K562 (cell line): ENCODE data around the gene NHSL2. TPM values are rescaled to one million over a fixed set of nuclear protein-coding genes. Genes with fewer than 3 reads are reported as not detected.

ENCODE experiments used
- ATAC-seq: fragments of 200-7000 bp; cut with Tn5 transposase; 3 replicates; pipeline ENCODE4 v1.9.1; 2020; ENCODE audit warnings: moderate library complexity
- BruUV-seq: library from RNA; stranded (reverse); fragments of 400-500 nt; replicated peaks from 2 replicates; lab custom pipeline; 2021; lab: Mats Ljungman, UMichigan
- CTCF ChIA-PET: fragments of 300-600 bp; formaldehyde crosslinking; extraction: SDS; loops from one replicate; lab custom pipeline; 2021; ENCODE audit warnings: low intra/inter-chr PET ratio; lab: Yijun Ruan, JAX
- POLR2A ChIA-PET: fragments of 300-600, 350-650 bp; sonication (Branson Sonifier 250); formaldehyde crosslinking; extraction: SDS; loops from one replicate; lab custom pipeline; 2021; ENCODE audit warnings: antibody characterized with exemption, inconsistent platforms; lab: Yijun Ruan, JAX
- DNase-seq, 4 experiments: peaks; one replicate each; pipeline versions ENCODE4 v3.0.0 to v3.0.0-alpha.2; 2011 to 2018; ENCODE audit warnings: low spot score in 3 of 4, mixed read lengths in 3 of 4; ENCODE audit errors: extremely low read depth in 1 of 4
- FAIRE-seq: peaks from 2 replicates; lab custom pipeline; 2011; peaks lifted over from hg19 to GRCh38; lab: Jason Lieb, UNC
- H2AFZ ChIP-seq: 2 replicates; pipeline ENCODE4 v1.6.0; 2011; ENCODE audit warnings: low read depth, low read length, control low read depth, inconsistent platforms
- H3K27ac ChIP-seq: fragments of 200-600 bp; 3 replicates; pipeline ENCODE4 v1.8.0; 2011; ENCODE audit warnings: low read depth, mild to moderate bottlenecking, control low read depth, inconsistent platforms, low read length, moderate library complexity, mixed read lengths; ENCODE audit errors: extremely low read depth
- H3K27me3 ChIP-seq, 2 experiments: fragments of 300-600 bp in 1 of 2; 2 replicates in 1 of 2; 3 replicates in 1 of 2; pipeline versions ENCODE4 v1.6.0 to v1.8.0; 2011; ENCODE audit warnings: inconsistent platforms in 2 of 2, low read length in 2 of 2, mild to moderate bottlenecking in 1 of 2, mixed read lengths in 1 of 2, moderate library complexity in 1 of 2; ENCODE audit not compliant: control insufficient read depth in 2 of 2, insufficient read depth in 2 of 2
- H3K36me3 ChIP-seq: fragments of 300-600 bp; 3 replicates; pipeline ENCODE4 v1.8.0; 2011; ENCODE audit warnings: mild to moderate bottlenecking, low read length, inconsistent platforms; ENCODE audit not compliant: control insufficient read depth, insufficient read depth
- H3K4me1 ChIP-seq, 2 experiments: fragments of 200-600 bp in 1 of 2; replicated peaks in 1 of 2; 2 replicates in 1 of 2; 3 replicates in 1 of 2; pipeline versions ENCODE4 v1.5.1 to v1.8.0; 2011; ENCODE audit warnings: inconsistent platforms in 2 of 2, low read length in 2 of 2, mild to moderate bottlenecking in 1 of 2, mixed read lengths in 1 of 2, moderate library complexity in 1 of 2; ENCODE audit not compliant: control insufficient read depth in 2 of 2, insufficient read depth in 2 of 2
- H3K4me2 ChIP-seq: 2 replicates; pipeline ENCODE4 v1.6.1; 2011; ENCODE audit warnings: low read length, control low read depth, inconsistent platforms, mixed read lengths; ENCODE audit not compliant: insufficient read depth
- H3K4me3 ChIP-seq: fragments of 200-600 bp; sonication (generic), shearing (Covaris generic); 2 replicates; pipeline ENCODE4 v1.5.1; 2016; ENCODE audit warnings: control low read depth, inconsistent platforms
- H3K79me2 ChIP-seq: fragments of 200-600 bp; 3 replicates; pipeline ENCODE4 v1.8.0; 2011; ENCODE audit warnings: low read length, inconsistent platforms; ENCODE audit not compliant: control insufficient read depth, insufficient read depth
- H3K9ac ChIP-seq, 2 experiments: 2 replicates each; pipeline versions ENCODE4 v1.6.0 to v1.6.1; 2011; ENCODE audit warnings: low read depth in 2 of 2, low read length in 2 of 2, control low read depth in 1 of 2, inconsistent platforms in 1 of 2, mild to moderate bottlenecking in 1 of 2, mixed read lengths in 1 of 2; ENCODE audit not compliant: insufficient read depth in 1 of 2
- H3K9me1 ChIP-seq: one replicate; pipeline ENCODE4 v1.6.0; 2011; ENCODE audit warnings: inconsistent platforms, mild to moderate bottlenecking, low read length, moderate library complexity; ENCODE audit not compliant: control insufficient read depth, insufficient read depth
- H3K9me3 ChIP-seq: replicated peaks from 2 replicates; pipeline ENCODE4 v1.5.1; 2011; ENCODE audit warnings: low read depth, low read length, inconsistent platforms; ENCODE audit not compliant: control insufficient read depth, insufficient read depth
- H4K20me1 ChIP-seq: replicated peaks from 2 replicates; pipeline ENCODE4 v1.6.1; 2011; ENCODE audit warnings: low read length, inconsistent platforms, mixed read lengths; ENCODE audit not compliant: control insufficient read depth, insufficient read depth
- CC2D1A ChIP-seq: fragments of 450-650 bp; IDR thresholded peaks from 2 replicates; pipeline ENCODE4 v1.6.1; 2017; ENCODE audit warnings: mild to moderate bottlenecking
- CSDE1 ChIP-seq, 2 experiments: fragments of 450-650 bp; IDR thresholded peaks; 2 replicates each; pipeline ENCODE4 v1.6.1; 2016; ENCODE audit warnings: mild to moderate bottlenecking in 1 of 2
- ETS2 ChIP-seq: IDR thresholded peaks from 2 replicates; pipeline ENCODE4 v1.6.1; 2016; ENCODE audit warnings: borderline replicate concordance, missing genetic modification characterization, mild to moderate bottlenecking, moderate library complexity, missing compliant biosample characterization; ENCODE audit not compliant: poor library complexity, severe bottlenecking
- KLF13 ChIP-seq: fragments of 450-650 bp; IDR thresholded peaks from 2 replicates; pipeline ENCODE4 v1.6.1; 2016; ENCODE audit warnings: missing genetic modification characterization, low read depth, mild to moderate bottlenecking, missing compliant biosample characterization, moderate library complexity, borderline replicate concordance
- MAX ChIP-seq: sonication (generic); formaldehyde crosslinking; IDR thresholded peaks from 2 replicates; pipeline ENCODE4 v1.9.0; 2022; ENCODE audit warnings: mild to moderate bottlenecking, missing genetic modification reagents
- PHF21A ChIP-seq: fragments of 450-650 bp; IDR thresholded peaks from 2 replicates; pipeline ENCODE4 v1.6.1; 2017; ENCODE audit warnings: low read depth, borderline replicate concordance
- PHTF2 ChIP-seq: fragments of 250-450 bp; sonication (Bioruptor Pico); IDR thresholded peaks from 2 replicates; pipeline ENCODE4 v1.5.0; 2021; ENCODE audit warnings: mild to moderate bottlenecking
- PRMT5 ChIP-seq: sonication (generic); formaldehyde crosslinking; IDR thresholded peaks from 2 replicates; pipeline ENCODE4 v1.5.0; 2020; ENCODE audit warnings: missing genetic modification reagents
- RBM17 ChIP-seq: fragments of 200-400 bp; formaldehyde crosslinking; IDR thresholded peaks from 2 replicates; pipeline ENCODE4 v1.6.1; 2017; ENCODE audit warnings: low read depth, mild to moderate bottlenecking, low read length, borderline replicate concordance
- RNF2 ChIP-seq: sonication (generic); IDR thresholded peaks from 2 replicates; pipeline ENCODE4 v1.6.1; 2016
- SNAPC5 ChIP-seq: fragments of 250-450 bp; sonication (Bioruptor Pico); IDR thresholded peaks from 2 replicates; pipeline ENCODE4 v1.8.0; 2021; ENCODE audit warnings: moderate library complexity, mild to moderate bottlenecking, inconsistent platforms
- SRSF7 ChIP-seq: fragments of 200-400 bp; formaldehyde crosslinking; optimal IDR thresholded peaks from 2 replicates; pipeline ENCODE3; 2017; ENCODE audit warnings: mild to moderate bottlenecking, low read depth, low read length
- TAF9B ChIP-seq: fragments of 450-650 bp; IDR thresholded peaks from 2 replicates; pipeline ENCODE4 v1.6.1; 2018; ENCODE audit warnings: mild to moderate bottlenecking; ENCODE audit not compliant: partially characterized antibody
- ZFP30 ChIP-seq: fragments of 250-450 bp; sonication (Bioruptor Pico); IDR thresholded peaks from 2 replicates; pipeline ENCODE4 v1.8.0; 2022; ENCODE audit warnings: moderate library complexity, mild to moderate bottlenecking, inconsistent platforms, borderline replicate concordance
- ZNF253 ChIP-seq: fragments of 250-450 bp; sonication (Bioruptor Pico); conservative IDR thresholded peaks from 2 replicates; pipeline ENCODE4 v1.6.1; 2021; ENCODE audit warnings: mild to moderate bottlenecking
- ZNF41 ChIP-seq: fragments of 250-450 bp; sonication (Bioruptor Pico); conservative IDR thresholded peaks from 2 replicates; pipeline ENCODE4 v1.4.0; 2020; ENCODE audit warnings: mild to moderate bottlenecking
- ZNF707 ChIP-seq: fragments of 250-450 bp; sonication (Bioruptor Pico); conservative IDR thresholded peaks from 2 replicates; pipeline ENCODE4 v1.8.0; 2022; ENCODE audit warnings: inconsistent platforms, mild to moderate bottlenecking, moderate library complexity
- ZSCAN32 ChIP-seq: fragments of 450-650 bp; formaldehyde crosslinking; IDR thresholded peaks from 2 replicates; pipeline ENCODE4 v1.4.0; 2020; ENCODE audit warnings: mild to moderate bottlenecking, moderate library complexity
- WGBS: fragments of 100-300 bp; shearing (Covaris generic); methylation state at CpG from one replicate; pipeline ENCODE4 v1.1.6; 2016; ENCODE audit warnings: low coverage, mixed read lengths; ENCODE audit not compliant: insufficient coverage; ENCODE audit errors: missing lambda C conversion rate; 5-methylcytosine and 5-hydroxymethylcytosine counted together
- in situ Hi-C: fragments of 300-500 bp; cut with MboI; formaldehyde crosslinking; loops from 4 replicates; pipeline ENCODE4 v1.15.0; 2018; ENCODE audit warnings: inconsistent platforms, mixed read lengths
- intact Hi-C: fragments of 100-400 bp; cut with micrococcal nuclease; formaldehyde crosslinking; loops from 2 replicates; pipeline ENCODE4 v1.14.2; 2022
- polyA plus RNA-seq, 8 experiments: library from polyadenylated mRNA; depleted of rRNA in 4 of 8; stranded (reverse) in 5 of 8; unstranded in 3 of 8; fragments of >200 nt; fragmentation: Nextera tagmentation in 2 of 8; fragmentation: Illumina TruSeq in 1 of 8; extraction: Ambion mirVana in 2 of 8; extraction: Trizol in 1 of 8; gene quantifications; 2 replicates each; pipeline versions ENCODE4 v1.2.1 to v1.2.3, GENCODE V29; 2011 to 2014; ENCODE audit warnings: inconsistent platforms in 1 of 8, missing spikeins in 1 of 8
- total RNA-seq, 7 experiments: library from RNA; depleted of rRNA in 6 of 7; stranded (reverse); fragments of >200 nt in 6 of 7; fragmentation: Illumina TruSeq in 2 of 7; extraction: Trizol in 2 of 7; gene quantifications; 2 replicates each; pipeline versions ENCODE4 v1.2.1 to v1.2.3, GENCODE V29; 2011 to 2021; ENCODE audit warnings: low replicate concordance in 1 of 7

Gene NHSL2
- total and polyA plus RNA-seq, 9 of the 15 experiments (the other 6 are each of a cell fraction or from before 2014, with no cell fraction given), result 0.02 TPM; not detected in 8

GRCh38 chrX:71989768-71990426, 79.3 kb downstream of the NHSL2 start:
- ChIA-PET POLR2A (no interaction called here), CTCF (no interaction called here)
- H3K4me1 ChIP-seq, result no peaks in the 10 kb centered on the region
- no peak for TF ChIP-seq MAX (CRISPR knock-in tag)
- TF ChIP-seq SNAPC5, result no peak
- no peak for TF ChIP-seq ZFP30 (CRISPR knock-in tag)
- no peak for TF ChIP-seq PRMT5
- TF ChIP-seq SRSF7, result no peak
- TF ChIP-seq CSDE1 (IDR thresholded peaks at IDR 0.05), result no peak
- no peak for TF ChIP-seq ZSCAN32 (CRISPR knock-in tag)
- no peak for TF ChIP-seq ZNF253 (CRISPR knock-in tag)
- TF ChIP-seq KLF13, result no peak
- TF ChIP-seq CC2D1A, result no peak
- no peak for TF ChIP-seq TAF9B
- TF ChIP-seq PHTF2, result no peak
- no peak for TF ChIP-seq ZNF707 (CRISPR knock-in tag)
- no peak for TF ChIP-seq RNF2
- TF ChIP-seq ZNF41 (CRISPR knock-in tag), result no peak
- no peak for TF ChIP-seq ETS2
- TF ChIP-seq RBM17, result no peak
- TF ChIP-seq PHF21A, result no peak
- H3K79me2 ChIP-seq, result no peaks in the 10 kb centered on the region
- H3K9me1 ChIP-seq, result no peaks in the 10 kb centered on the region
- H4K20me1 ChIP-seq, result no peaks in the 10 kb centered on the region
- H2AFZ ChIP-seq, result no peak overlapping the region
- peaks cover 0 to 10% of the 10 kb centered on the region in 2 experiments; a peak in 2 of 5 replicates for H3K27me3 ChIP-seq
- H3K9ac ChIP-seq, result no peak overlapping the region
- no peak overlapping the region for H3K27ac ChIP-seq
- H3K4me2 ChIP-seq, result no peak overlapping the region
- no peak for FAIRE-seq
- H3K4me3 ChIP-seq, result no peak overlapping the region
- DNase-seq, result no peak
- BruUV-seq, result no TSS peak
- no peak for ATAC-seq
- intact Hi-C loops, result no loop called here
- no peaks in the 10 kb centered on the region for H3K36me3 ChIP-seq
- 3% methylated on average over 9 of the region's 9 CpGs for WGBS
- in situ Hi-C loops, result no loop called here
- no peaks in the 10 kb centered on the region for H3K9me3 ChIP-seq
